GM12878 (cell line): ENCODE measurements around the gene DUSP12. TPM values are rescaled to one million over a fixed set of nuclear protein-coding genes. Genes with fewer than 3 reads are reported as not detected.
A peak's percentile ranks its signal among the peaks of the same experiment; 100 is the strongest.

Experiments
- ATAC-seq: fragments of 200-7000 bp; cut with Tn5 transposase; 3 replicates; pipeline ENCODE4 v1.9.1; 2020; ENCODE audit warnings: mild to moderate bottlenecking, moderate library complexity
- Bru-seq: library from RNA; stranded (reverse); fragments of 400-500 nt; gene quantifications from one replicate; lab custom pipeline; 2021; lab: Mats Ljungman, UMichigan
- BruChase-seq, 2 experiments: library from RNA; stranded (reverse); fragments of 400-500 nt; gene quantifications; one replicate each; lab custom pipeline; 2021; lab: Mats Ljungman, UMichigan
- BruUV-seq: library from RNA; stranded (reverse); fragments of 400-500 nt; replicated peaks from 2 replicates; lab custom pipeline; 2021; lab: Mats Ljungman, UMichigan
- CTCF ChIA-PET: fragments of 300-600 bp; sonication (Branson Sonifier 250); formaldehyde crosslinking; extraction: SDS; loops from one replicate; lab custom pipeline; 2021; ENCODE audit warnings: inconsistent platforms; lab: Yijun Ruan, JAX
- POLR2A ChIA-PET: fragments of 350-600 bp; formaldehyde crosslinking; extraction: SDS; loops from one replicate; lab custom pipeline; 2021; ENCODE audit warnings: inconsistent platforms; lab: Charles Lee
- RAD21 ChIA-PET: fragments of 300-600 bp; sonication (Branson Sonifier 250); formaldehyde crosslinking; loops from one replicate; lab custom pipeline; 2023; ENCODE audit warnings: antibody characterized with exemption; ENCODE audit not compliant: unreplicated experiment; lab: Charles Lee
- SMC1A ChIA-PET: fragments of 300-600 bp; sonication (Branson Sonifier 250); formaldehyde crosslinking; loops from one replicate; lab custom pipeline; 2023; ENCODE audit not compliant: unreplicated experiment, uncharacterized antibody; lab: Charles Lee
- DNase-seq: peaks from one replicate; pipeline ENCODE4 v3.0.0-alpha.2; 2011; ENCODE audit warnings: low read depth, low spot score
- FAIRE-seq: peaks from 3 replicates; lab custom pipeline; 2011; peaks lifted over from hg19 to GRCh38; lab: Jason Lieb, UNC
- H2AFZ ChIP-seq: 2 replicates; pipeline ENCODE4 v1.6.0; 2011; ENCODE audit warnings: low read depth, low read length, control low read depth; ENCODE audit not compliant: control insufficient read depth
- H3K27ac ChIP-seq: 2 replicates; pipeline ENCODE4 v1.5.1; 2011; ENCODE audit warnings: control low read depth; ENCODE audit not compliant: control insufficient read depth, insufficient read depth
- H3K27me3 ChIP-seq, 2 experiments: replicated peaks in 1 of 2; 2 replicates each; pipeline versions ENCODE4 v1.6.0 to v1.6.1; 2011; ENCODE audit warnings: low read length in 1 of 2; ENCODE audit not compliant: control insufficient read depth in 2 of 2, insufficient read depth in 2 of 2
- H3K36me3 ChIP-seq, 2 experiments: 2 replicates each; pipeline ENCODE4 v1.5.1; 2011; ENCODE audit warnings: low read length in 1 of 2; ENCODE audit not compliant: control insufficient read depth in 2 of 2, insufficient read depth in 2 of 2
- H3K4me1 ChIP-seq: 2 replicates; pipeline ENCODE4 v1.6.1; 2011; ENCODE audit warnings: mild to moderate bottlenecking, low read length, moderate library complexity, mixed read lengths; ENCODE audit not compliant: control insufficient read depth, insufficient read depth
- H3K4me2 ChIP-seq: 2 replicates; pipeline ENCODE4 v1.6.0; 2011; ENCODE audit warnings: control low read depth; ENCODE audit not compliant: control insufficient read depth, insufficient read depth
- H3K4me3 ChIP-seq: fragments of 200-600 bp; sonication (generic); 2 replicates; pipeline ENCODE4 v1.5.1; 2016
- H3K79me2 ChIP-seq: 2 replicates; pipeline ENCODE4 v1.6.0; 2011; ENCODE audit warnings: low read length; ENCODE audit not compliant: control insufficient read depth, insufficient read depth
- H3K9ac ChIP-seq: 2 replicates; pipeline ENCODE4 v1.8.0; 2011; ENCODE audit warnings: low read length, control low read depth, mixed read lengths; ENCODE audit not compliant: control insufficient read depth, insufficient read depth
- H3K9me3 ChIP-seq: replicated peaks from 3 replicates; pipeline ENCODE4 v1.5.1; 2011; ENCODE audit warnings: mild to moderate bottlenecking, low read length; ENCODE audit not compliant: control insufficient read depth, insufficient read depth
- H4K20me1 ChIP-seq: 2 replicates; pipeline ENCODE4 v1.6.0; 2011; ENCODE audit not compliant: control insufficient read depth, insufficient read depth
- ASH2L ChIP-seq: fragments of 300-600, 200-600 bp; sonication (generic); IDR thresholded peaks from 2 replicates; pipeline ENCODE4 v1.6.1; 2017; ENCODE audit warnings: low read depth, mild to moderate bottlenecking, borderline replicate concordance
- EZH2 ChIP-seq: IDR thresholded peaks from 2 replicates; pipeline ENCODE4 v1.6.1; 2012; ENCODE audit warnings: low read depth, mild to moderate bottlenecking, control low read depth, inconsistent platforms, low read length, borderline replicate concordance; ENCODE audit not compliant: control insufficient read depth
- POLR2AphosphoS2 ChIP-seq: IDR thresholded peaks from 2 replicates; pipeline ENCODE4 v1.6.1; 2011; ENCODE audit warnings: low read depth, mild to moderate bottlenecking, low read length, improper control_type of control experiment, moderate library complexity
- RB1 ChIP-seq: fragments of 450-650 bp; formaldehyde crosslinking; IDR thresholded peaks from 2 replicates; pipeline ENCODE4 v1.6.1; 2017; ENCODE audit warnings: mild to moderate bottlenecking, borderline replicate concordance
- SMC3 ChIP-seq: IDR thresholded peaks from 2 replicates; pipeline ENCODE4 v1.6.1; 2011; ENCODE audit warnings: low read length, improper control_type of control experiment, borderline replicate concordance
- TCF3 ChIP-seq: IDR thresholded peaks from 2 replicates; pipeline ENCODE4 v1.6.1; 2012; ENCODE audit warnings: low read depth, mild to moderate bottlenecking, low read length, borderline replicate concordance; ENCODE audit not compliant: insufficient read depth
- ZNF274 ChIP-seq: IDR thresholded peaks from one replicate; pipeline ENCODE4 v1.8.0; 2011; ENCODE audit not compliant: insufficient read length, insufficient read depth
- WGBS: methylation state at CpG from one replicate; pipeline ENCODE4 v1.1.6; 2016; ENCODE audit warnings: low lambda C conversion rate; ENCODE audit not compliant: insufficient replicate concordance, insufficient coverage; ENCODE audit errors: missing lambda C conversion rate; 5-methylcytosine and 5-hydroxymethylcytosine counted together
- in situ Hi-C: fragments of 300-500 bp; cut with MboI; formaldehyde crosslinking; loops from 9 replicates; pipeline ENCODE4 v1.14.3; 2018; ENCODE audit warnings: mixed read lengths
- intact Hi-C: fragments of 100-400 bp; cut with micrococcal nuclease; formaldehyde crosslinking; loops from one replicate; pipeline ENCODE4 v1.14.2; 2022; ENCODE audit not compliant: unreplicated experiment
- long read RNA-seq, 2 experiments: library from polyadenylated mRNA; unstranded; transcript quantifications; one replicate each; pipeline ENCODE4 v2.0.0, GENCODE V29; 2019 to 2020
- polyA minus RNA-seq, 3 experiments: library from RNA; depleted of rRNA, polyadenylated mRNA; stranded (reverse); fragments of >200 nt; gene quantifications; 2 replicates each; pipeline ENCODE4 v1.2.3, GENCODE V29; 2011
- polyA plus RNA-seq, 11 experiments: library from polyadenylated mRNA; depleted of rRNA in 4 of 11; unstranded in 6 of 11; stranded (reverse) in 5 of 11; fragments of >200 nt; fragmentation: Nextera tagmentation in 4 of 11; fragmentation: Illumina TruSeq in 1 of 11; extraction: Ambion mirVana in 4 of 11; extraction: Trizol in 1 of 11; gene quantifications; 1 replicate in 1 of 11; 2 replicates in 10 of 11; pipeline versions ENCODE4 v1.2.1 to v1.2.3, GENCODE V29; 2011 to 2016; ENCODE audit warnings: inconsistent platforms in 2 of 11, missing spikeins in 2 of 11, low read depth in 1 of 11
- total RNA-seq, 4 experiments: library from RNA; depleted of rRNA in 3 of 4; stranded (reverse); fragments of >200 nt in 3 of 4; fragmentation: Illumina TruSeq in 1 of 4; extraction: Trizol in 1 of 4; gene quantifications; 2 replicates each; pipeline versions ENCODE4 v1.2.1 to v1.2.3, GENCODE V29; 2013 to 2021
- TF ChIP-seq, protein P1 (sequence below): fragments of 450-650 bp; IDR thresholded peaks from 2 replicates; pipeline ENCODE4 v1.6.1; 2017; ENCODE audit warnings: low read depth, mild to moderate bottlenecking, moderate library complexity
- TF ChIP-seq, protein P2 (sequence below): fragments of 450-650 bp; IDR thresholded peaks from 2 replicates; pipeline ENCODE4 v1.6.1; 2018; ENCODE audit warnings: mild to moderate bottlenecking, low read depth, moderate library complexity; ENCODE audit not compliant: partially characterized antibody

The DUSP12 gene, protein sequence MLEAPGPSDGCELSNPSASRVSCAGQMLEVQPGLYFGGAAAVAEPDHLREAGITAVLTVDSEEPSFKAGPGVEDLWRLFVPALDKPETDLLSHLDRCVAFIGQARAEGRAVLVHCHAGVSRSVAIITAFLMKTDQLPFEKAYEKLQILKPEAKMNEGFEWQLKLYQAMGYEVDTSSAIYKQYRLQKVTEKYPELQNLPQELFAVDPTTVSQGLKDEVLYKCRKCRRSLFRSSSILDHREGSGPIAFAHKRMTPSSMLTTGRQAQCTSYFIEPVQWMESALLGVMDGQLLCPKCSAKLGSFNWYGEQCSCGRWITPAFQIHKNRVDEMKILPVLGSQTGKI
- total RNA-seq (2013; cell fraction: nucleolus; rRNA removed): 51.7 and 53.8 TPM in 2 replicates
- total RNA-seq (2014; rRNA removed) (41.1 and 42.5 TPM in 2 replicates), total RNA-seq (2014; rRNA removed; fragmentation: Illumina TruSeq; extraction: Trizol) (23.7 and 24.1 TPM in 2 replicates), total RNA-seq (2021) (25.2 and 29.8 TPM in 2 replicates), polyA plus RNA-seq (2011; rRNA removed) (50.8 and 62.5 TPM in 2 replicates), polyA plus RNA-seq (2014; fragmentation: Illumina TruSeq; extraction: Trizol) (24.8 and 25.7 TPM in 2 replicates), polyA plus RNA-seq (2014; fragmentation: Nextera tagmentation; extraction: Ambion mirVana) (10 to 100 TPM in 1 of 2 experiments, 1 to 10 TPM in 1; 7.0 to 13.3 TPM), polyA plus RNA-seq (2014; rRNA removed) (46.5 and 51.5 TPM in 2 replicates), polyA plus RNA-seq (2016; fragmentation: Nextera tagmentation; extraction: Ambion mirVana) (10 to 100 TPM; 42.5 TPM), polyA minus RNA-seq (2011; rRNA and poly(A)+ RNA removed) (16.2 and 20.9 TPM in 2 replicates), Bru-seq, nascent RNA (percentile 85 among the genes with signal in this experiment), BruChase-seq, experiment 1, labeled RNA remaining after a 6-hour chase (percentile 84 among the genes with signal in this experiment), BruChase-seq, experiment 2, labeled RNA remaining after a 2-hour chase (percentile 88 among the genes with signal in this experiment)
- 20.3 TPM for polyA plus RNA-seq (2011; ENCODE audit: low read depth)
- 32.4 and 42.5 TPM in 2 replicates for polyA plus RNA-seq (2011; cell fraction: cytosol; rRNA removed)
- 45.5 and 54.7 TPM in 2 replicates for polyA plus RNA-seq (2011; cell fraction: nucleus; rRNA removed)
- 22.4 and 25.5 TPM in 2 replicates for polyA plus RNA-seq (2012)
- 14.8 and 16.3 TPM in 2 replicates for polyA minus RNA-seq (2011; cell fraction: cytosol; rRNA and poly(A)+ RNA removed)
- 21.8 and 38.5 TPM in 2 replicates for polyA minus RNA-seq (2011; cell fraction: nucleus; rRNA and poly(A)+ RNA removed)
- long read RNA-seq, experiment 1, transcript DUSP12-201 (6 exons, 1,270 nt): major isoform, 30 of 42 reads
- long read RNA-seq, experiment 1, partial matches to known transcripts: 0 of 42 reads
- long read RNA-seq, experiment 1, other reads (novel, unspliced or antisense): 12 of 42 reads
- long read RNA-seq, experiment 2, transcript DUSP12-201 (6 exons, 1,270 nt): major isoform, 125 of 177 reads
- long read RNA-seq, experiment 2, partial matches to known transcripts: 6 of 177 reads
- long read RNA-seq, experiment 2, other reads (novel, unspliced or antisense): 42 of 177 reads

DNA sequence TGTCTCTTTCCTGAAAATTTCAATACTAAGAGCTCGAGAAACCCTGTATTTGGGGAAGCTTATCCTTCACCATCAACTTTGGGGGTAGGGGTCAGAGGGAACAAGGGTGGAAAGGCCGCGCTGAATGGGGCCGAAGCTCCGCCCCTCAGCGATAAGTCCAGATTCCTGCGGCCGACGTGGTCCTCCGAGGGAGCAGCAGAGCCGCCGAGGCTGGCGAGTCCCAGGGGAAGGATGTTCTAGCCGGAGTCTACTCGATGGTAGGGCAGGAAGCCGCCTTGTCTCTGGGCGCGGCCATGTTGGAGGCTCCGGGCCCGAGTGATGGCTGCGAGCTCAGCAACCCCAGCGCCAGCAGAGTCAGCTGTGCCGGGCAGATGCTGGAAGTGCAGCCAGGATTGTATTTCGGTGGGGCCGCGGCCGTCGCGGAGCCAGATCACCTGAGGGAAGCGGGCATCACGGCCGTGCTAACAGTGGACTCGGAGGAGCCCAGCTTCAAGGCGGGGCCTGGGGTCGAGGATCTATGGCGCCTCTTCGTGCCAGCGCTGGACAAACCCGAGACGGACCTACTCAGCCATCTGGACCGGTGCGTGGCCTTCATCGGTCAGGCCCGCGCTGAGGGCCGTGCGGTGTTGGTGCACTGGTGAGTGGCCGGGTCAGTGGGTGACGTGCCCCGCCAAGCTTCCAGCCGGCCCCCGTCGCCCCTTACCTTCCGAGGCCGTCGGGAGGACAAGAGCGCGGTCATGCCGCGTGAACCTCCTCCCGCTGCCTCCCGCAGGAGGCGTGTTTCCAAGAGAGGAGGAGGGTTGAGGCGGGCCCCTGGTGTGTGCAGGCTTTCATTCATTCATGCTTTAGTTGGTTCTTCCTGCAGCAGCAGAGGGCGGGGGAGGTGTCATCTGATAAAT is at the start of gene DUSP12:
DUSP12 (plus strand) TSS at position 278 of the 899 bp plus-strand sequence; CDS start at position 294, 16 bp downstream.
- POLR2A ChIA-PET: interaction anchor here (0.6 to 2.7 kb wide), 5 partner anchors 10 to 369 kb away, joined by 3 to 8 read pairs (median 4); no protein-coding TSS in a partner anchor
- TF ChIP-seq POLR2AphosphoS2 (0 out of 2 replicates have a peak, but pooled peaks have one; percentile 37), ASH2L (peak; percentile 95; the same call in 1 of the 2 replicates), SMC3 (no peak), TCF3 (no peak), RB1 (peak; percentile 24; the same call in 1 of the 2 replicates), EZH2 (no peak), ZNF274 (no peak)
- TF ChIP-seq, protein P1, sequence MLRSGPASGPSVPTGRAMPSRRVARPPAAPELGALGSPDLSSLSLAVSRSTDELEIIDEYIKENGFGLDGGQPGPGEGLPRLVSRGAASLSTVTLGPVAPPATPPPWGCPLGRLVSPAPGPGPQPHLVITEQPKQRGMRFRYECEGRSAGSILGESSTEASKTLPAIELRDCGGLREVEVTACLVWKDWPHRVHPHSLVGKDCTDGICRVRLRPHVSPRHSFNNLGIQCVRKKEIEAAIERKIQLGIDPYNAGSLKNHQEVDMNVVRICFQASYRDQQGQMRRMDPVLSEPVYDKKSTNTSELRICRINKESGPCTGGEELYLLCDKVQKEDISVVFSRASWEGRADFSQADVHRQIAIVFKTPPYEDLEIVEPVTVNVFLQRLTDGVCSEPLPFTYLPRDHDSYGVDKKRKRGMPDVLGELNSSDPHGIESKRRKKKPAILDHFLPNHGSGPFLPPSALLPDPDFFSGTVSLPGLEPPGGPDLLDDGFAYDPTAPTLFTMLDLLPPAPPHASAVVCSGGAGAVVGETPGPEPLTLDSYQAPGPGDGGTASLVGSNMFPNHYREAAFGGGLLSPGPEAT: peak; percentile 63
- TF ChIP-seq, protein P2, sequence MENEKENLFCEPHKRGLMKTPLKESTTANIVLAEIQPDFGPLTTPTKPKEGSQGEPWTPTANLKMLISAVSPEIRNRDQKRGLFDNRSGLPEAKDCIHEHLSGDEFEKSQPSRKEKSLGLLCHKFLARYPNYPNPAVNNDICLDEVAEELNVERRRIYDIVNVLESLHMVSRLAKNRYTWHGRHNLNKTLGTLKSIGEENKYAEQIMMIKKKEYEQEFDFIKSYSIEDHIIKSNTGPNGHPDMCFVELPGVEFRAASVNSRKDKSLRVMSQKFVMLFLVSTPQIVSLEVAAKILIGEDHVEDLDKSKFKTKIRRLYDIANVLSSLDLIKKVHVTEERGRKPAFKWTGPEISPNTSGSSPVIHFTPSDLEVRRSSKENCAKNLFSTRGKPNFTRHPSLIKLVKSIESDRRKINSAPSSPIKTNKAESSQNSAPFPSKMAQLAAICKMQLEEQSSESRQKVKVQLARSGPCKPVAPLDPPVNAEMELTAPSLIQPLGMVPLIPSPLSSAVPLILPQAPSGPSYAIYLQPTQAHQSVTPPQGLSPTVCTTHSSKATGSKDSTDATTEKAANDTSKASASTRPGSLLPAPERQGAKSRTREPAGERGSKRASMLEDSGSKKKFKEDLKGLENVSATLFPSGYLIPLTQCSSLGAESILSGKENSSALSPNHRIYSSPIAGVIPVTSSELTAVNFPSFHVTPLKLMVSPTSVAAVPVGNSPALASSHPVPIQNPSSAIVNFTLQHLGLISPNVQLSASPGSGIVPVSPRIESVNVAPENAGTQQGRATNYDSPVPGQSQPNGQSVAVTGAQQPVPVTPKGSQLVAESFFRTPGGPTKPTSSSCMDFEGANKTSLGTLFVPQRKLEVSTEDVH: no peak

More for the DNA sequence above, at the start of gene DUSP12:
- Histone ChIP-seq H3K9ac (peak within 1 kb of the TSS; percentile 67), H4K20me1 (no peaks in the 10 kb centered on the region), H3K4me1 (peaks cover 25% of the 10 kb centered on the region), H3K79me2 (peaks cover 28% of the 10 kb centered on the region), H2AFZ (peak within 1 kb of the TSS; percentile 94), H3K4me3 (peak within 1 kb of the TSS; percentile 87), H3K9me3 (peaks cover 7% of the 10 kb centered on the region), H3K27me3 (no peaks in the 10 kb centered on the region), H3K36me3 (peaks cover 3 to 19% of the 10 kb centered on the region in 2 experiments; a peak in 3 of 4 replicates), H3K27ac (peak within 1 kb of the TSS; percentile 72), H3K4me2 (peak within 1 kb of the TSS; percentile 82)
- intact Hi-C loops: loop anchor here (10.0 kb wide), 2 partner anchors 205 to 355 kb away; partner anchors contain the start of gene FCGR3A
- FAIRE-seq (peak; percentile 95), ATAC-seq (peak; percentile 97), DNase-seq (no peak)
- WGBS: 1% methylated on average over 65 of the region's 65 CpGs
- TSS peak; percentile 57 for BruUV-seq
- CTCF ChIA-PET: interaction anchor here (0.6 to 3.7 kb wide), 18 partner anchors 10 to 524 kb away, joined by 3 to 44 read pairs (median 4); partner anchors contain the start of genes ATF6 and TOMM40L
- RAD21 ChIA-PET: interaction anchor here (0.9 to 3.4 kb wide), 11 partner anchors 8 to 349 kb away, joined by 3 to 36 read pairs (median 5); partner anchors contain the start of gene FCRLA
- SMC1A ChIA-PET: interaction anchor here (1.0 to 3.0 kb wide), 9 partner anchors 8 to 287 kb away, joined by 3 to 22 read pairs (median 4); no protein-coding TSS in a partner anchor
- in situ Hi-C loops: loop anchor here (10.0 kb wide), 2 partner anchors 265 to 555 kb away; partner anchors contain the start of gene ADAMTS4
